Esophagus squamous epithelium (tissue), 5 donors: ENCODE measurements around the gene GPR87. TPM values are rescaled to one million over a fixed set of nuclear protein-coding genes. Genes with fewer than 3 reads are reported as not detected.

Experiments
- DNase-seq: peaks from one replicate; lab custom pipeline; 2025; lab: John Stamatoyannopoulos, UW
- H3K27ac ChIP-seq, 4 donors: fragments of 200-600 bp; sonication (generic); one replicate each; pipeline ENCODE4 v1.5.1; 2016 to 2019; ENCODE audit warnings: mild to moderate bottlenecking in 1 of 4
- H3K27me3 ChIP-seq, 4 donors: fragments of 200-600 bp; sonication (generic); 1 replicate in 3 of 4; 2 replicates in 1 of 4; pipeline versions ENCODE4 v1.5.1 to v1.6.0; 2017 to 2021; ENCODE audit warnings: antibody characterized with exemption in 1 of 4
- H3K36me3 ChIP-seq, 3 donors: fragments of 200-600 bp; sonication (generic); one replicate each; pipeline ENCODE4 v1.5.1; 2016 to 2019
- H3K4me1 ChIP-seq, 3 donors: fragments of 200-600 bp; sonication (generic); one replicate each; pipeline ENCODE4 v1.5.1; 2017 to 2019
- H3K4me3 ChIP-seq, 4 donors: fragments of 200-600 bp; sonication (generic); 1 replicate in 3 of 4; 2 replicates in 1 of 4; pipeline ENCODE4 v1.5.1; 2016 to 2019; ENCODE audit warnings: mild to moderate bottlenecking in 2 of 4, moderate library complexity in 1 of 4
- H3K9me3 ChIP-seq, 3 donors: fragments of 200-600 bp; sonication (generic); one replicate each; pipeline ENCODE4 v1.5.1; 2016 to 2019
- POLR2A ChIP-seq, 4 donors: fragments of 450-650 bp; IDR thresholded peaks; one replicate each; pipeline ENCODE4 v1.6.1; 2017; ENCODE audit warnings: antibody characterized with exemption in 4 of 4, mild to moderate bottlenecking in 4 of 4, moderate library complexity in 3 of 4
- WGBS, 2 donors: methylation state at CpG; one replicate each; pipeline ENCODE4 v1.1.5; 2018; 5-methylcytosine and 5-hydroxymethylcytosine counted together
- intact Hi-C: fragments of 100-400 bp; cut with DNase I; formaldehyde crosslinking; loops from one replicate; pipeline ENCODE4 v1.15.0; 2022
- total RNA-seq, 4 donors: library from RNA; depleted of rRNA; stranded (reverse); fragments of >200 nt; gene quantifications; one replicate each; pipeline ENCODE4 v1.1.0, GENCODE V29; 2016
- TF ChIP-seq, protein P1 (sequence below), 6 experiments: fragments of 450-650 bp in 4 of 6; fragments of 200-600 bp in 2 of 6; sonication (generic) in 2 of 6; IDR thresholded peaks; one replicate each; pipeline ENCODE4 v1.5.1; 2016 to 2019; ENCODE audit warnings: antibody characterized with exemption in 6 of 6, mild to moderate bottlenecking in 4 of 6, moderate library complexity in 4 of 6
- donor health status: DM: yes; HTN: yes; CAD: no.

GPR87 gene
- total RNA-seq, 4 donors from 2014 or later, result 37.8 to 55.1 (median 46.0) TPM

DNA sequence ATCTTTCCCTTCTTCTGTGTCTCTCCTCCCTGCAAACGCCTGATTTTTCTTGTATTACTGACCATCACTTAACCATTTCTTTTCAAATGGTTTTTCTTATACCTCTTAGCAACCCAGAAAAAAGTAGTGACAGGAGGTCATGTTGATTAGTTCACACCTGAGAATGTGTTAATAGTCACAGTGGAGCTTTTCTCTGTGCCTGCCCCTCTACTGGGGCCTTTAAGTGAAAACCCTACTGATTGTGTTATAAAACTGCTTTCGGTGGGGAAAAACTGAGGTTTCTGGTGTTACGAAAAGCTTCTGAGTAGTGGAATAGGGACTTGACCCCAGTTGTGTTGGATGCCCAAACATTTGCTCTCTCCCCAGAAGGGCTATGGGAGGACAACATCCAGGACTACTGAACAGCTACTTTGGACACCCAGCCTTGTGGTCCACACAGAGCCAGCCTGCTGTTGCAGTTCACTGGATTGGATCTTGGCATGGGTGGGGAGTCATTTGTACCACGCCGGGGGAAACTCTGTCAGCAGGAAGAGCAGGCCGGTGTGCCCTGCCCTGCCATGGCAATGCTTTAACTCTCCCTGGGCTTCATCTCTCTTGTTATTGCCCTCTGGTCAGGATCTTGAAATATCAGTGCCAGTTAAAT, 10.3 kb downstream of the GPR87 start:
- H3K27ac ChIP-seq, result peak overlapping the region; percentile 70 to 85 (median 83)
- no peaks in the 10 kb centered on the region for H3K27me3 ChIP-seq
- no peak overlapping the region for H3K4me3 ChIP-seq
- 61 to 64% methylated on average over 6 of the region's 6 CpGs for WGBS, 2 donors
- intact Hi-C loops, result no loop called here
- H3K4me1 ChIP-seq, result peaks cover 18 to 91% (median 26%) of the 10 kb centered on the region in 3 donors
- DNase-seq, result no peak
- no peaks in the 10 kb centered on the region for H3K9me3 ChIP-seq
- TF ChIP-seq, protein P1, sequence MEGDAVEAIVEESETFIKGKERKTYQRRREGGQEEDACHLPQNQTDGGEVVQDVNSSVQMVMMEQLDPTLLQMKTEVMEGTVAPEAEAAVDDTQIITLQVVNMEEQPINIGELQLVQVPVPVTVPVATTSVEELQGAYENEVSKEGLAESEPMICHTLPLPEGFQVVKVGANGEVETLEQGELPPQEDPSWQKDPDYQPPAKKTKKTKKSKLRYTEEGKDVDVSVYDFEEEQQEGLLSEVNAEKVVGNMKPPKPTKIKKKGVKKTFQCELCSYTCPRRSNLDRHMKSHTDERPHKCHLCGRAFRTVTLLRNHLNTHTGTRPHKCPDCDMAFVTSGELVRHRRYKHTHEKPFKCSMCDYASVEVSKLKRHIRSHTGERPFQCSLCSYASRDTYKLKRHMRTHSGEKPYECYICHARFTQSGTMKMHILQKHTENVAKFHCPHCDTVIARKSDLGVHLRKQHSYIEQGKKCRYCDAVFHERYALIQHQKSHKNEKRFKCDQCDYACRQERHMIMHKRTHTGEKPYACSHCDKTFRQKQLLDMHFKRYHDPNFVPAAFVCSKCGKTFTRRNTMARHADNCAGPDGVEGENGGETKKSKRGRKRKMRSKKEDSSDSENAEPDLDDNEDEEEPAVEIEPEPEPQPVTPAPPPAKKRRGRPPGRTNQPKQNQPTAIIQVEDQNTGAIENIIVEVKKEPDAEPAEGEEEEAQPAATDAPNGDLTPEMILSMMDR (IDR thresholded peaks at IDR 0.05), result no peak
- no peak for TF ChIP-seq POLR2A (IDR thresholded peaks at IDR 0.05)
- H3K36me3 ChIP-seq, result peaks cover 0 to 6% (median 0%) of the 10 kb centered on the region in 3 donors

DNA sequence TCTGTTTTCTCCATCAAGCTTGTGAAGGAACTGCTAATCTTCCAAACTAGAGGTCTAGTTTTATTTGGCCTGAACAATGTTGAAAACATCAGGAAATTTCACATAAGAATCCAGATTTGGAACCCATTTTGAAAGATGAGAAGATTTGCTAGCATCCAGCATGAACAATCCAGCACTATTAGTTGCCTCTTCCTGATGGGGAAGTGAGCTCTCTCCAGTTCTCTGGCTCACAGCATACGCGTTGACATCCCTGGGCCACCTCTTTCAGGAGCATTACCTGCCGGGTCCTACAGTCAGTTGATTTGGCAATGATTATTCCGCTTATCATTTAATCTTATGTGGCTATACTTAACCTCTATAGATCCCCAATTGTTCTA, 10.9 kb downstream of the GPR87 start:
- H3K27me3 ChIP-seq, result no peaks in the 10 kb centered on the region
- WGBS, 2 donors, result 72 to 73% methylated on average over 4 of the region's 4 CpGs
- no peak for DNase-seq
- intact Hi-C loops, result no loop called here
- H3K9me3 ChIP-seq, result no peaks in the 10 kb centered on the region
- peaks cover 0 to 9% (median 0%) of the 10 kb centered on the region in 3 donors for H3K36me3 ChIP-seq
- peaks cover 18 to 90% (median 26%) of the 10 kb centered on the region in 3 donors for H3K4me1 ChIP-seq
- H3K4me3 ChIP-seq, result no peak overlapping the region
- TF ChIP-seq, protein P1 (IDR thresholded peaks at IDR 0.05), result no peak
- TF ChIP-seq POLR2A (IDR thresholded peaks at IDR 0.05), result no peak
- peak overlapping the region; percentile 70 to 85 (median 83) for H3K27ac ChIP-seq

DNA sequence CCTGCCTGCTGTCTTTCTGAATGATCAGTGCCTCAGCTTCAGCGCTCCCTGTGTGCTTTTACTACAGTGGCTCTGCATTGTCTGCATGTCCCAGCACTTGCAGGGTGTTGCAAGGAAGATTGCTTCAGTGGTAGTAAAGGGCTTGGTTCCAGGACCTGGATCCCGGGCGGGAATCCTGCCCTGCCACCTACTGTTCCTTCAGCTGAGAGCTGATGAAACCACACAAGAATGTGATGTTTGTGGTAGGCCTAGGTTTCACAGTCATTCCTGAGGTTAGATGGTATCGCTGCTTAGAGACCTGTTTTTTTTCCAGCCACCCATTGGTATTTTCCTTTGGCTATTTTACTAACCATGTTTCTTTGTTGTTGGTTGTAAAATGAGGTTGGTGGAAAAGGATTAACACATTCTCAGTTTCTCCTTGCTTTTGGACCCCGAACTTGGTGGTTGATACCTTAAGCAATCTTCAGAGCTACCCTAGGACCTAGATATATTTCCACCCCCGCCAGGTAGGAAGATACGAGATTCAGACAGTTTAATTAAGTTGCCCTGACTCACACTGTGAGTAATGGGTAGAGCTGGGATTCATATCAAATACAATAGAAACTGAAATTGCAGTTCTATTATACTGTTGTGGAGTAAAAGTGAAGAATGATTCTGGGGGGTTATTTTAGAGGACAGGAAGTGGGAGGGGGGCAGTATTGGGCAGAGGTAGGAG, 11.4 kb downstream of the GPR87 start:
- Histone ChIP-seq H3K27ac (peak overlapping the region; percentile 70 to 85 (median 83)), H3K4me1 (peaks cover 18 to 85% (median 26%) of the 10 kb centered on the region in 3 donors), H3K9me3 (no peaks in the 10 kb centered on the region), H3K4me3 (no peak overlapping the region), H3K27me3 (no peaks in the 10 kb centered on the region), H3K36me3 (peaks cover 0 to 14% (median 0%) of the 10 kb centered on the region in 3 donors)
- WGBS, 2 donors, result 36 to 38% methylated on average over 7 of the region's 7 CpGs
- intact Hi-C loops, result no loop called here
- no peak for DNase-seq
- peak in 1 of 4 donors; percentile 24 for TF ChIP-seq POLR2A (IDR thresholded peaks at IDR 0.05)
- TF ChIP-seq, protein P1 (IDR thresholded peaks at IDR 0.05), result peak in 4 of 6 experiments; percentile 14 to 38 (median 22)

DNA sequence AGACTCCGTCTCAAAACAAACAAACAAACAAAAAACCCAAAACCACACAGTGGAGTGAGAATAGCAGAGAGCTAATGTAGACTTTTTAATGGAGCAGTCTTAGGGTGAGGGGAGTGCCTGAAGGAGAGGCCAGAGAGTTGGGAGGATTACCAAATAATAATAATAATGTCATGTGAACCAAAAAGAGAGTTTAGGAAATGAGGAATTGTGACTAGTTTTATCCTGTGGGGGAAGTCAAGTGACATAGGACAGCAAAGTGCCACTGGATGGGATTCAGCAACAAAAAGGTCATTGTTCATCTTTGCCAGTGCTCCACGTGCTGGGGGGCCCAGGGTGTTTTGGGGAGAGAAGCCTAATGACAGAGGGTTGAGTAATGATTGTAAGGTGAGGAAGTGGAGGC, 12.9 kb downstream of the GPR87 start:
- peaks cover 18 to 73% (median 26%) of the 10 kb centered on the region in 3 donors for H3K4me1 ChIP-seq
- peaks cover 0 to 23% (median 0%) of the 10 kb centered on the region in 3 donors for H3K36me3 ChIP-seq
- TF ChIP-seq, protein P1 (IDR thresholded peaks at IDR 0.05), result no peak
- no peak for TF ChIP-seq POLR2A (IDR thresholded peaks at IDR 0.05)
- H3K9me3 ChIP-seq, result no peaks in the 10 kb centered on the region
- DNase-seq, result no peak
- H3K4me3 ChIP-seq, result no peak overlapping the region
- intact Hi-C loops, result no loop called here
- WGBS, 2 donors, result 59 to 67% methylated on average over 2 of the region's 2 CpGs
- H3K27me3 ChIP-seq, result no peaks in the 10 kb centered on the region
- peak overlapping the region in 2 of 4 donors; percentile 70 to 85 for H3K27ac ChIP-seq

DNA sequence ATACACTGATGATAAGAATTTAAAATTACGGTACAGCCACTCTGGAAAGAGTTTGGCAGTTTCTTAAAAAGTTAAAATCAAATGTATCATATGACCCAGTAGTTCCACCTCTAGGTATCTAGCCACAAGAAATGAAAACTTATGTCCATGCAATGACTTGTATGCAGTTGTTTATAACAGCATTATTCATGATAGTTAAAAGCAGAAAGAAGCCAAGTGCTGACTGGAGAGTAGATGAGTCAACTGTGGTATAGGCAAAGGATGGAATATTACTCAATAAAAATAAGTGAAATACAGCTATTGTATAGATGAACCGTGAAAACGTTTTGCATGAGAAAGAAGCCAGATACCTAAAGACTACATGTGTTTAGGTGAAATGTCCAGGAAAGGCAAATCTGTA, 14.8 kb downstream of the GPR87 start:
- intact Hi-C loops, result no loop called here
- Histone ChIP-seq H3K36me3 (peaks cover 0 to 39% (median 0%) of the 10 kb centered on the region in 3 donors), H3K4me3 (no peak overlapping the region), H3K27me3 (no peaks in the 10 kb centered on the region), H3K9me3 (no peaks in the 10 kb centered on the region), H3K4me1 (peaks cover 18 to 53% (median 24%) of the 10 kb centered on the region in 3 donors), H3K27ac (peak overlapping the region in 1 of 4 donors; percentile 31)
- TF ChIP-seq POLR2A (IDR thresholded peaks at IDR 0.05), result no peak
- TF ChIP-seq, protein P1 (IDR thresholded peaks at IDR 0.05), result no peak
- no peak for DNase-seq
- WGBS, 2 donors, result 46 to 49% methylated on average over 3 of the region's 3 CpGs
